Right lung (tissue), 5 donors: ENCODE data around the gene AAK1. TPM values are rescaled to one million over a fixed set of nuclear protein-coding genes. Genes with fewer than 3 reads are reported as not detected.
"Not testable (repeated sequence)": the region's sequence is repeated elsewhere in the genome, so short reads cannot be mapped to it uniquely, and the experiment has no call there.

ENCODE experiments used
- DNase-seq, 2 donors: peaks; one replicate each; pipeline ENCODE4 v3.0.0-alpha.2; 2013
- polyA plus RNA-seq, 5 donors: library from polyadenylated mRNA; unstranded; fragments of 120-200 nt; gene quantifications; one replicate each; pipeline versions ENCODE4 v1.2.1 to v1.2.3, GENCODE V29; 2013; ENCODE audit warnings: inconsistent platforms in 1 of 5, low replicate concordance in 1 of 5; ENCODE audit not compliant: insufficient read length in 5 of 5, insufficient read depth in 1 of 5

The AAK1 gene
- polyA plus RNA-seq, 5 donors: 15.9 to 19.9 (median 19.1) TPM

GRCh38 chr2:69575926-69576325 lies 67.6 kb downstream of the AAK1 start:
- no peak for DNase-seq

GRCh38 chr2:69575371-69575770 lies 68.2 kb downstream of the AAK1 start:
- DNase-seq: not testable (repeated sequence)

GRCh38 chr2:69572641-69573040 lies 70.9 kb downstream of the AAK1 start:
- DNase-seq: peak; percentile 17 to 31

- DNase-seq: no peak
Measured at GRCh38 chr2:69571189-69571588, 72.3 kb downstream of the AAK1 start.

GRCh38 chr2:69570474-69570873 lies 73.1 kb downstream of the AAK1 start:
- no peak for DNase-seq

GRCh38 chr2:69567909-69568300 lies 75.6 kb downstream of the AAK1 start:
- no peak for DNase-seq

- DNase-seq: no peak
Measured at GRCh38 chr2:69567157-69567908, 76.2 kb downstream of the AAK1 start.

GRCh38 chr2:69566669-69567068 lies 76.9 kb downstream of the AAK1 start:
- no peak for DNase-seq

GRCh38 chr2:69565431-69565839 lies 78.1 kb downstream of the AAK1 start:
- DNase-seq: no peak

GRCh38 chr2:69564604-69565003 lies 78.9 kb downstream of the AAK1 start:
- no peak for DNase-seq

- DNase-seq: no peak
Measured at GRCh38 chr2:69563021-69563420, 80.5 kb downstream of the AAK1 start.

GRCh38 chr2:69561101-69561500 lies 82.4 kb downstream of the AAK1 start:
- DNase-seq: no peak

GRCh38 chr2:69560147-69560482 lies 83.4 kb downstream of the AAK1 start:
- DNase-seq: no peak

- no peak for DNase-seq
Measured at GRCh38 chr2:69559442-69560146, 83.9 kb downstream of the AAK1 start.

GRCh38 chr2:69556008-69556407 lies 87.5 kb downstream of the AAK1 start:
- no peak for DNase-seq

GRCh38 chr2:69554981-69555380 lies 88.6 kb downstream of the AAK1 start:
- DNase-seq: no peak

- no peak for DNase-seq
Measured at GRCh38 chr2:69554568-69554967, 89.0 kb downstream of the AAK1 start.

GRCh38 chr2:69553991-69554390 lies 89.5 kb downstream of the AAK1 start:
- DNase-seq: no peak

GRCh38 chr2:69550511-69550910 lies 93.0 kb downstream of the AAK1 start:
- DNase-seq: not testable (repeated sequence)

GRCh38 chr2:69549421-69549820 lies 94.1 kb downstream of the AAK1 start:
- no peak for DNase-seq

GRCh38 chr2:69547984-69548715 lies 95.4 kb downstream of the AAK1 start:
- no peak for DNase-seq

GRCh38 chr2:69546646-69547045 lies 96.9 kb downstream of the AAK1 start:
- no peak for DNase-seq

- DNase-seq: no peak
Measured at GRCh38 chr2:69545477-69545932, 98.0 kb downstream of the AAK1 start.
